Fibroblast of mammary gland (primary cell): ENCODE data around the gene MSMO1.
A peak's percentile ranks its signal among the peaks of the same experiment; 100 is the strongest.

ENCODE experiments used
- DNase-seq: peaks from one replicate; pipeline ENCODE4 v3.0.0-alpha.2; 2010; ENCODE audit warnings: low read depth
- H3K4me3 ChIP-seq: 2 replicates; pipeline ENCODE4 v1.5.1; 2011; ENCODE audit warnings: low read depth, mild to moderate bottlenecking, low read length, moderate library complexity; ENCODE audit not compliant: control insufficient read depth
- CTCF ChIP-seq: conservative IDR thresholded peaks from 2 replicates; pipeline ENCODE4 v1.5.1; 2011; ENCODE audit warnings: low read depth, low read length, inconsistent platforms; ENCODE audit not compliant: control insufficient read depth, insufficient read depth

Gene MSMO1

DNA sequence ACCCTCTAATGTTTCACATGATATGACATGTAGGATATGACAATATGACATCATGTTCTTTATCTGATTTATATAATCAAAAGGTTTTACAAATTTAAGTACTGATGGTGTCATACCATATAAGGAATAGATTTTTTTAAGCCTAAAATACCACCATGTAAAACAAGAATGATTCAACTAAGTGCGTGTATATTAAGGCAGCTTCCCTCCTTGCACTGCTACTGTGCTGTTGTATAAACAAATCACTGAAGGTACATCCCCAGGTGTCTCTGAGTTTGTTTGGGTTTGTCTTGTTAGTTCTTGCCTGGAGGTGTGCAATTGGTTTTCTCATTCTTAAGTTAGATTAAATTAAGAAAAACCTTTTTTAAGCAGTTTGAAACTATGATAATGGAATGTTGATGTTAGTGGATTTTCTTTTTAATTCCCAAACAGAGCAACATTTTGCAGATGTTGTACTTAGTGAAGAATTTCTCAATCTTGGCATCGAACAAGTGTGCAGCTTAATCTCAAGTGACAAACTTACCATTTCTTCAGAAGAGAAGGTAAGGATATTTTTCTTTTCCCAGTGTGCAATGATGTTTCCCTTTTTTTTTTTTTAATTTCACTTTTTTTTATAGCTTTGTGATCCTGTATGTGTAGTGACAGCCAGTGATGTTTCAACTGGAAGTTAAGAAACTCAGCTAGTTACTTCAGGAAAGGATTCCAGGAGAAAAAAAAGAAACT, 33.4 kb upstream of the MSMO1 start:
- no peak for DNase-seq
- no peak for TF ChIP-seq CTCF
- no peak overlapping the region for H3K4me3 ChIP-seq

- no peak overlapping the region for H3K4me3 ChIP-seq
- DNase-seq, result no peak
Observed at GRCh38 chr4:165294907-165295306, 32.6 kb upstream of the MSMO1 start.

GRCh38 chr4:165297626-165298025, 29.8 kb upstream of the MSMO1 start:
- no peak overlapping the region for H3K4me3 ChIP-seq
- no peak for TF ChIP-seq CTCF
- no peak for DNase-seq

More at GRCh38 chr4:165294907-165295306, 32.6 kb upstream of the MSMO1 start:
- TF ChIP-seq CTCF, result no peak

- DNase-seq, result no peak
- no peak overlapping the region for H3K4me3 ChIP-seq
- TF ChIP-seq CTCF, result no peak
Observed at GRCh38 chr4:165299399-165300060, 27.9 kb upstream of the MSMO1 start.

DNA sequence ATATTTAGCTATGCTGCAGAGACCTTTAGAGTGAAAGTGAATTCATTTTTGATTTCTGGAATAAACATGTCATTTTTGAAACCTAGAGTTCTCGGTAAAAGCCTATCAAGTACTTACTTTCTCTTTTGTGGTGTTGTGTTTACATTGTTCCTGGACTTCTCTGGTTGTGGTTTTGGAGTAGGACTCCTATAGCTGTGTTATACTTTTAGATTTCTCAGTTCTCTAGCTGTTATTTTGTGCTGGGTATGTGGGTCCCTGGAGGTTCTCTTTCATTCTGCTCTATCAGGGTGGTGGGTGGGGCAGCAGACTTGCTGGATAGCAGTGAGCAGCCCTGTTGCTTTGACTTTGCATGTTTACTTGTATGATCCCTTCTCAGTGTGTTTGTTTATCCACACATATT, 25.6 kb upstream of the MSMO1 start:
- no peak for TF ChIP-seq CTCF
- H3K4me3 ChIP-seq, result peak overlapping the region; percentile 36
- DNase-seq, result peak; percentile 31

- TF ChIP-seq CTCF, result no peak
- no peak overlapping the region for H3K4me3 ChIP-seq
- no peak for DNase-seq
Observed at GRCh38 chr4:165302658-165303057, 24.8 kb upstream of the MSMO1 start.
